ENCODE results near the gene SS18L1. TPM values are rescaled to one million over a fixed set of nuclear protein-coding genes. Genes with fewer than 3 reads are reported as not detected.

SS18L1 gene
- total RNA-seq, 2 experiments from 2014 or later, result 19.5 to 23.0 TPM

DNA sequence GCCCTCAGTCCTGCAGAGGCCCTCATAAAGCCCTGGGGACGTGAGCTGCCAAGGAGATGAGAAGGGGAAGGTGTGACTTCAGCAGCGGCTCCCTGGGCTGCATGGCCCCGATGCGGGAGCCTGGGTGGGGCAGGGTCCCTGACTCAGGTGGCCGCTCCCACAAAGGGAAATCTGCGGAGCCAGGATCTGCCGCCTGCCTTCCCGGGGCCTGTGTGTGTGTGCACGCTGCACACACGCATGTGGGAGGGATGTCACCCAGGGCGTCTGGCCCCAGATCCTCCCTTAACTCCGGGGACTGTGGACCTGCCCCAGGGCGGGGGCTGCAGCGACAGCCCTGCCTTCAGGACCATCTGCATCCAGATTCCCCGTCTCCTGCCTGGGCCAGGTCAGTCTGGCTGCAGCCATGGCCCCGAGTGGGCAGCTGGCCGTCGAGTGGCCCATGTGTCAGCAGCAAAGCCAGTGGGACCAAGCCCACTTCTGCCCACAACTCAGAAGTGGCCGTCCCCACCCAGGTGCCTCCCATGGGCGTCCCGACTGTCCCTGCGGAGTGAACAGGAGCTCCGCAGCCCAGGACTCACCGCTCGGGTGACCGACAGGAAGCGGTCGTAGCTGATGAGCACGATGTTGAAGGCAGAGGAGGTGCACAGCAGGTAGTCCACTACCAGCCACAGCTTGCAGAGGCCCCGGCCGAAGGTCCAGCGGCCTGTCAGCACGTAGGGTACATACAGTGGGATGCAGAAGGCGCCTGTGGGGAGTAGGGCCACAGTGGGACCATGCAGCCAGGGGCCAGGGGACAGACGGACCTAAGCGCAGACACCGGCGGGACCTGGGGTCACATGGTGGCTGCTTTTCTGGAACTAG is 74.6 kb downstream of the SS18L1 start:
- Mint-ChIP-seq H3K4me3 (no peak overlapping the region), H3K4me1 (no peaks in the 10 kb centered on the region), H3K27me3 (peaks cover 33% of the 10 kb centered on the region), H3K27ac (no peak overlapping the region), H3K36me3 (no peaks in the 10 kb centered on the region), H3K9me3 (ENCODE audit: low read depth) (no peaks in the 10 kb centered on the region)
- no peak for ATAC-seq
- CTCF ChIA-PET, result no interaction called here
- DNase-seq, result no peak

DNA sequence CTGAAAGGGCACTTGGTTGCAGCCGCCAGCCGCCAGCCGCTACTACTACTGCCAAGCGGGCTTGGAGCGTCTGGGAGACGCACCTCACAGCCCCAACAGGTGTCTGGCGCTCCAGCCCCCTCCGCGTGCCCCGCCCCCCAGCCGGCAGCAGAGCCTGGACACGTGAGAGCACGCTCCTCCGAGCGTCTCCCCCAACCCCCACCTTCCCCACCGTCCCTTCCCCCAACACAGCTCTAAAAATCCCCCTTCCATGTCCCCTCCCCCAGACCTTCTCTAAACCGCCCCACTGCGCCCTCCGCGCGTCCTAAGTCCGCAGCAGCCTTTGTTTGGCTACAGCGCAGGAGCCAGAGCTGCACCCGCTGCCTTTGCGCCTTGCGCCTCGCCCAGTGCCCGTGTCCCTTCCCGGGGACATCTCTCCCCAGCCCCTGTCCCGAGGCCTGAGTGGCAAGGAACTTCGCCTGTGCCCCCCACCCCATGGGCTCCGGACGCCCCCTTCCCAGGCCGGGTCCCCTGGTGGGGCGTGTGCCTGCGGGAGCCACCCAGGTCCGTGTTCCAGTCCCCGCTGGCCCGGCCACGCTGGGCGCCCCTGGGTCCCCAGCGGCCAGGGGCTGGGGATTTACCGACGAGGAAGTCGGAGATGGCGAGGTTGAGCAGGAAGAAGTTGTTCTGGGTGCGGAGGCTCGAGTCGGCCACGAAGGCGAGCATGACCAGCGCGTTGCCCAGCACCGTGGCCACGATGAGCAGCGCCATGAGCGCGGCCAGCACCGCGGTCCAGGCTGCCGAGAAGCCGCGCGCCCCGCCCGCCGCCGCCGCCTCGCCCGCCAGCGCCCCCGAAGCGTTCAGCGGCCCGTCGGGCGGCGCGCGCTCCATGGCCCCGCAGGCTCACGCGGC is 75.8 kb downstream of the SS18L1 start:
- no peak for DNase-seq
- CTCF ChIA-PET, result no interaction called here
- Mint-ChIP-seq H3K36me3 (no peaks in the 10 kb centered on the region), H3K27me3 (peaks cover 33% of the 10 kb centered on the region), H3K9me3 (ENCODE audit: low read depth) (no peaks in the 10 kb centered on the region), H3K27ac (no peak overlapping the region), H3K4me1 (no peaks in the 10 kb centered on the region), H3K4me3 (no peak overlapping the region)
- ATAC-seq, result peak; percentile 32

DNA sequence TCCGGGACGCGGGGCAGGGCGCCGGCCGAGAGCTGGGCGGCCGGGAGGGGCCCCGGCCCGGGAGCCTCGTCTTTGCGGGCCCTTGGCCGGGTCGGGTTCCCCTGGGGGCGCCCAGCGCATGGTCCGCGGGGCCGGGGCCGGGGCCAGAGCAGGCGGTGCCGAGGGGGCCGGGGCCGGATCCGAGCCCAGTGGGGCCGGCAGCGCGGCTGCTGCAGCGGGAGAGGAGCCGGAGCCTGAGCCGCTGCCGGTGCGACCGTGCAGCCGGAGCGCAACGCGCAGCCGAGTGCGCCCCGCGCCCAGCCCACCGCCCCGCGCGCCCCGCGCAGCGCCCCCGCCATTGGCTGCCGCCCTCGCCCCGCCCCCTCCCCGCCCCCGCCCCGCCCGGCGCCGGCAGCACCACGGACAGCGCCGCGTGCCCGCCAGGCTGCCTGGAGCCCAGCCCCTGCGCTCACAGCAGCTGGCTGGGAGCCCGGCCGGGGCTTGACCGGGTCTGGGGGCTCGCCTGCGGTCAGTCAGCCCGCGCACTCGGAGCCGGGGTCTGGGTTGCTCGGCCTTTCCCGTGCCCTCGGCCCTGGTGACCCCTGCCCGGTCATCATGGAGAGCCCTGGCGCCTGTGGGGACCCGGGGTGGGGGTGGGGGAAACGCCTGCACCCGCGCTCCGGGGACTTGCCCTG is 76.6 kb downstream of the SS18L1 start, which contains the start of gene HRH3:
Gene HRH3 (minus strand): TSS at position 287 of the 674 bp plus-strand sequence. CDS start 308 bp downstream, outside the sequence.
- DNase-seq, result no peak
- peaks cover 33% of the 10 kb centered on the region for H3K27me3 Mint-ChIP-seq
- H3K4me1 Mint-ChIP-seq, result no peaks in the 10 kb centered on the region
- H3K4me3 Mint-ChIP-seq, result no peak within 1 kb of the TSS
- H3K9me3 Mint-ChIP-seq (ENCODE audit: low read depth), result no peaks in the 10 kb centered on the region
- peak; percentile 83 for ATAC-seq
- no peaks in the 10 kb centered on the region for H3K36me3 Mint-ChIP-seq
- no peak within 1 kb of the TSS for H3K27ac Mint-ChIP-seq
- CTCF ChIA-PET, result no interaction called here

DNA sequence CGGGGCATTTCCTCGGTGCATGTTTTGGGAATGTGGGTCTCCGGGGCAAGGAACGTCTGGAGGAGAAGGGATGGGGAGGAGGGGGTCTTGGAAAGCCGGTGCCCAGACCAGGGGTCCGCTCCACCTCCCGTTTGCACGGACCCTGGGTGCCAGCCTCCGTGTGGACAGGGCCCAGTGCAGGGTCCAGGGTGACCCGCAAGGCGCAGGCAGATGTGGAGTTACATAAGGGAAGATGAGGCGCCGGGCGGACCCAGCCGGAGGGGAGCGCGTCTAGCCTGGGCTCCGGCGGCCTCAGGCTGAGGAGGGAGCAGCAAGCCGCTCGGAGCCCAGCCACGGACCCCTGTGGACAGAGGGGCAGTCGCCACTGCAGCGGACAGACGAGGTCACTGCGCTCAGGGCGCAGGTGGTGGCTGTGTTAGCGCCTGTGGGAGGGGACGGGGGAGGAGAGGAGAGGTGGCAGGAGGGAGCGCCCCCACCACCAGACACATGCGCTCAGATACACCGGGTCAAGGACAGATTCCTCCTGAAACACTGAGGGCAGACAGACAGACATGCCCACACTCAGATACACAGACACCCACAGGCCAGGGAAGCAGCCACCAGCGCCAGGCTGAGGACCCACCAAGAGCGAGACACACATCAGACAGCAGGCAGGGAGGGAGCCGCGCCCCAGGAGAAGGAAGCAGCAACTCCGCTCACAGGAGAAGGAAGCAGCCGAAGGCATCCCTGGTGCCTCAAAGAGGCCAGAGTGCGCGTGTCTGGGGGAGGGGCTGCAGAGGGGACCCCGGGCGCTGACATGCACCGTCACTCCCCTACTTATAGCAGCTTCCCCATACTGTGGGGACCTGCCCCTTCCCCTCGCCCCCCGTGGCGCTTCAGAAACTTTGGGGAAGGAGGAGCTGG is 77.3 kb downstream of the SS18L1 start:
- no peak for DNase-seq
- no peak for ATAC-seq
- Mint-ChIP-seq H3K36me3 (no peaks in the 10 kb centered on the region), H3K9me3 (ENCODE audit: low read depth) (no peaks in the 10 kb centered on the region), H3K27ac (no peak overlapping the region), H3K4me3 (no peak overlapping the region), H3K4me1 (no peaks in the 10 kb centered on the region), H3K27me3 (peaks cover 33% of the 10 kb centered on the region)
- CTCF ChIA-PET, result no interaction called here

DNA sequence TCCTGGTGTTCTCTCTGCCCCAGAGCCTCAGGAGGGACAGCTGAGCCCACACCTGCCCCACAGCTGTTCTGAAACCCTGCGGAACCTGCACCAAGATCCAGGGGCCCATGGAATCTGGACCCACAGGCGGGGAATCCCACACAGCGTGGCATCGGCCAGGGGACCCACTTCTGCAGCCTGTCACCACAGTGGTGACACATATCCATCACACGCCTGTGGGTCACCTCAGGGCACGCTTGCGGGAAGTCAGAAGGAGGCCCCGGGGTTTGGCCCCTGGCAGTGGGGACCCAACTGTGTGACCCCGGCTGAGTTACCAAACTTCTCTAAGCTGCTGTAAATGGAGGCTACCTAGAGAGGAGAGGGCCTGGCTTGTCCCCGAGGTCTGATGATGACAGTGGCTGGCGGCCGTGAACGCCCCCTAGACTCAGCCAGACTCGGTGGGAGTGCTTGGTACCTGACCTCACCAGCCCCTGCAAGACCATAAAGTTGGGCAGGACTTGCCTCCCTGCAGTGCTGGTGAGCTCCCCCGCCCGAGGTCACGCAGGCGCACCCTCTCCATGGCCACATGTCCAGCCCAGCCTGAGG is 78.8 kb downstream of the SS18L1 start:
- CTCF ChIA-PET, result no interaction called here
- H3K9me3 Mint-ChIP-seq (ENCODE audit: low read depth), result no peaks in the 10 kb centered on the region
- H3K27ac Mint-ChIP-seq, result no peak overlapping the region
- no peaks in the 10 kb centered on the region for H3K4me1 Mint-ChIP-seq
- no peak for ATAC-seq
- DNase-seq, result no peak
- H3K4me3 Mint-ChIP-seq, result no peak overlapping the region
- peaks cover 33% of the 10 kb centered on the region for H3K27me3 Mint-ChIP-seq
- H3K36me3 Mint-ChIP-seq, result no peaks in the 10 kb centered on the region

DNA sequence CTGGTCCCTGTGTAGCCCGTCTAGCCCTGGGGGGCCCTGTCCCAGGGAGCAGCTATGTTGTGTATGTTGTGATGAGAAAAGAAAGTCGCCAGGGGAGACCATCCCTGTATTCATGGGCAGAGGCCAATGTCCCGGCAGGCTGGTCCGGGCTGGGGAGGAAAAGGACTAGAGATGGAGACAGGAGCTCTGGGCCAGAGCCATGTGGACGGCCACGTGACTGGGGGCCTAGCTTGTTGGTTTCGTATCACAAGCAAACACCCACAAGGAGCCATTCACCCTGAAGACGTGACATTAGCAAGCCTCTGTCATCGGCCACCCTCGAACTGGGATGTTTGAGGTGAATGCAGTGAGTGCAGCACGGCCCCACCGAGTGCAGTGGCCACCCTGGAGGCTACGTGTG is 79.4 kb downstream of the SS18L1 start:
- no peaks in the 10 kb centered on the region for H3K36me3 Mint-ChIP-seq
- H3K27ac Mint-ChIP-seq, result no peak overlapping the region
- H3K27me3 Mint-ChIP-seq, result peaks cover 28% of the 10 kb centered on the region
- DNase-seq (no peak), ATAC-seq (no peak)
- CTCF ChIA-PET, result no interaction called here
- H3K4me3 Mint-ChIP-seq, result no peak overlapping the region
- no peaks in the 10 kb centered on the region for H3K9me3 Mint-ChIP-seq (ENCODE audit: low read depth)
- H3K4me1 Mint-ChIP-seq, result no peaks in the 10 kb centered on the region

DNA sequence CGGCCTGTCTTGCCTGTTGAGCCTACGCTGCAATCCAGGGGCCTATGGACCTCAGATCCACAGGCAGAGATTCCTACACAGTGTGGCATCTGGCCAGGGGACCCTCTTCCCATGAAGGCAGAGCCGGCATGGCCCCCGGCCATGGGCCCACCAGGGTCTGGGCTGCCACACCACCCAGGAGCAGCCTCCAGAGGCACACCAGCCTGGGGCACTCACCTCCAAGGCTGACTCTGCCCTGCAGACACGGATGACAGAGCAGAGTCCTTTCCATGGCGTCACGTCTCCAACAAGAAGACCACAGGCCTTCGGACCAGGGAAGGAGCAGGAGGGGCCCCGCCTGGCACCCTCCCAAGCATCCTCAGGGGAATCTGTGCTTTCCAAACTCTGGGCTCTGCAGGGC is 80.0 kb downstream of the SS18L1 start:
- peaks cover 24% of the 10 kb centered on the region for H3K27me3 Mint-ChIP-seq
- ATAC-seq (no peak), DNase-seq (no peak)
- H3K36me3 Mint-ChIP-seq, result no peaks in the 10 kb centered on the region
- no peak overlapping the region for H3K27ac Mint-ChIP-seq
- no peaks in the 10 kb centered on the region for H3K9me3 Mint-ChIP-seq (ENCODE audit: low read depth)
- CTCF ChIA-PET, result no interaction called here
- H3K4me1 Mint-ChIP-seq, result no peaks in the 10 kb centered on the region
- no peak overlapping the region for H3K4me3 Mint-ChIP-seq

DNA sequence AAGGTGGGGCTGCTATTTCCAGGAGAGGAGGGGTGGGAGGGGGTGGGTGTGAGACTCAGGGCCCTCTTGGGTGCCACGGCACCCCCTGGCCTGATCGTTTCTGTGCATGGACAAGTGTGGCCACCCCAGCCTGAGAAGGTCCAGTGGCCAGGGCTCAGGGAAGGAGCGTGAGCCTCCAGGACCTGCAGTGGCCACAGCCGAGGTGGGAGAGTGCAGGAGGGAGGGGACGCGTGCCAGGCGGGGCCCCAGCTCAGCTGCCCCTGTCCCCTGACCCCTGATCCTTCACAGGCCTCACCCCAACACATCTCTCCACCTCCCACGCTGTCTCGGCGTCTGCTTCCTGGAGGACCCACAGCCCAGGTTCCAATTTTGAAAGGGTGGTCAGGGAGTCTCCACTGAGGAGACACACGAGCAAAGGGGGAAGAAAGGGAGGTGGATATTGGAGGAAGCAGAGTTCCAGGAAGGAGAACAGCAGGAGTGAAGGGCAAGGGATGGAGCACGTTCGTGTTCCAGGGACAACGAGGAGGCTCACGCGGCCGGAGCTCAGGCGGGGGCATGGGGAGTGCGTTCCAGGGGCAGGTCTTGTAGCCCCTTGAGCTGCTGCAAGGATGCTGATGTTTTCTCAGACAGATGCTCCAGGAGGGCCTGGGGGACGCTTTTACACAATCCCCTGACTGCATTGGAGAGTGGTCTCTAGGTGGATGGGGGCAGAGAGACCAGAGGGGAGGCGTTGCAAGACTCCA is 80.7 kb downstream of the SS18L1 start:
- Mint-ChIP-seq H3K4me3 (no peak overlapping the region), H3K27me3 (peaks cover 17% of the 10 kb centered on the region), H3K27ac (no peak overlapping the region), H3K4me1 (no peaks in the 10 kb centered on the region), H3K36me3 (no peaks in the 10 kb centered on the region), H3K9me3 (ENCODE audit: low read depth) (no peaks in the 10 kb centered on the region)
- CTCF ChIA-PET, result no interaction called here
- ATAC-seq (no peak), DNase-seq (no peak)

DNA sequence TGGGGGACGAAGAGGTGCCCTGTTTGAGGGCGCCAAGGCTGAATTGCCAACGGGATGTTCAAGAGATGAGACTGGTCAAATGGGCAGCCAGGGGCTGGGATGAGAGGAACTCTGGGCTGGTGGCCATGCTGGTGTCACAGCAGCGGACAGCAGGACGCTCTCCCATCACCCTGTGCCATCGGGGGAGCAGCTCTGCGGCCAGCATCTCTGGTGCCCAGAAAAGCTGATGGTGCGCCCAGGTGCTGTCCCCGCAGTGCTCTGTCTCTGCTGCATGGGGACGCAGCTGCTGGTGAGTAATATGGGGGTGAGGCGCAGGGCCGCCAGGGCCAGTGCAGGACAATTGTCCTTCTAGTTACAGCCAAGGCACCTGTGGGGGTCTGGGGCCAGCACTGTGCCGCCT is 81.5 kb downstream of the SS18L1 start:
- Mint-ChIP-seq H3K27ac (no peak overlapping the region), H3K27me3 (peaks cover 16% of the 10 kb centered on the region), H3K4me1 (no peaks in the 10 kb centered on the region), H3K4me3 (no peak overlapping the region), H3K9me3 (ENCODE audit: low read depth) (no peaks in the 10 kb centered on the region), H3K36me3 (no peaks in the 10 kb centered on the region)
- no peak for DNase-seq
- ATAC-seq, result no peak
- CTCF ChIA-PET, result no interaction called here

DNA sequence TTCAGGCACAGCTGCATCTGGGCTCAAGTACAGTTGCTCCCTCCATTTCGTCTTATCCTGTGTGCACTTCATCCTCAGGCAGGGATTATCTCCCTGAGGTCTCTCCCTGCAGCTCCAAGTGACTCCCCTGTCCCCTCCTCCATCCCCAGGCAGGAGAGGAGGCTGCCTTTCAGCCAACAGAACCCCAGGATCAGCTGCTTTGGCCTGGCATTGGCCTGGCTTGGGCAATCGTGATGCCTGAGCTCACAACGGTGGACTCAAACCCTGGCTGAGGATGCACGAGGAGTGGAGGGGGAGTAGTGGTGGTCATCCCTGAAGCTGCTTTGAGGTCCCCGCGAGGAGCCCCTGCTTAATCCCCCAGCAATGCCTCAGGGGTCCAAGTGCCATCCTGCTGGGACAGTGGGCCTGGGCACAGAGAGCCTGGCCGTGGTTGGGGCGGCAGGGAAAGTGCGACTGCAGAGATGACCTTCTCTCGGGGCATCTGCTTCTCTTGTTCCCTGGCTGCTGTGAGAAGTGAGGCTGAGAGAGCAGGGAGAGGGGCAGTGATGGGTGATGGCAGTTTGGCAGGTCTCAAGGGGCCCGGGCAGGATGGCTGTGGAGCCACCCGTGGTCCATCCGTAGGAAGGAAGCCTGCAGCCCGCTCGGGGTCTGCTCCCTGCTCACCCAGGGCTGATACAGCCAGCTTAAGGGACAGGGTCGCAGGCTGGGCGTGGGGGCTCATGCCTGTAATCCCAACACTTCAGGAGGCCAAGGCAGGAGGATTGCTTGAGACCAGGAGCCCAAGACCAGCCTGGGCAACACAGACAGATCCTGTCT is 82.5 kb downstream of the SS18L1 start:
- Mint-ChIP-seq H3K36me3 (no peaks in the 10 kb centered on the region), H3K4me3 (no peak overlapping the region), H3K27me3 (peaks cover 11% of the 10 kb centered on the region), H3K27ac (no peak overlapping the region), H3K9me3 (ENCODE audit: low read depth) (no peaks in the 10 kb centered on the region), H3K4me1 (no peaks in the 10 kb centered on the region)
- CTCF ChIA-PET, result no interaction called here
- DNase-seq (no peak), ATAC-seq (no peak)

DNA sequence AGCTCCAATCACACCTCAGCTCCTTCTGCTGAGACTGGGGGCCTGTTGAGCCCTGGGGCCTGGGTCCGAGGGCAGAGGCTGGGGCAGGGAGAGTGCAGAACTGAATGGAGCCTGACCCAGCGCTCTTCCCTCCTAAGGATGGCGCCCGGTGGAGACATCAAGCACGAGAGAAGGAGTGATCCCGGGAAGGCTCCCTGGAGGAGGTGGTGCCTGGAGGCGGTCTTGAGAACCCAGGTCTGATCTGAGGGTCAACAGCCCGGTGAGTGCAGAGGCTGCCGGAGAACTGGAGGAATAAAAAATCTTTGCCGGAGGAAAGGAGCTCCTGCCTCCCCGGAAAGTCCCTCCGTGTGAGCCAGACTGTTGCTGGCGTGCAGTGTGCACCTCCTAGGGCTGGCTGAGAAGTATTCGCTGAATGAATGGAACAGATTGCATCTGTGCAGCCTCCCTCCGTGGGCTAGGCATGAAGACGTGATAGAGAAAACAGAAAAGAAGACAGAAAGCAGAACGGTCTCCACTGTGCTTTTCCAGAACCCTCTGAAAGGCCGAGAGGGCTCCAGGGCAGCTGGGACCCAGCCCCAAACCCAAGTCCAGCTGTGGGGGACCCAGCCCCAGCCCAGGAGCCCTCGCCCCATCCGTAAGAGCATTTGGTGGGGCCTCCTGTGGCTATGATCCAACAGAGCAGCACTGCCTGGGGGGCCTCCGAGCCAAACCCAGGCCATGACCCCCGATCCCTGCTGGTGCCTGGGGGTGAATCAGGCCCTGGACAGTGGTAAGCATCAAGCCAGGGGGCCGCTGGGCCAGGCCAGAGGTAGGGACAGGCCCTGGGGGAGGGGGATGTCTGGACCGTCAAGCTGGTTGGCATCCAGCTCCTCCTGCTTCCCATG is 83.4 kb downstream of the SS18L1 start:
- peaks cover 4% of the 10 kb centered on the region for H3K27me3 Mint-ChIP-seq
- ATAC-seq (no peak), DNase-seq (no peak)
- no peak overlapping the region for H3K4me3 Mint-ChIP-seq
- no peaks in the 10 kb centered on the region for H3K9me3 Mint-ChIP-seq (ENCODE audit: low read depth)
- no peak overlapping the region for H3K27ac Mint-ChIP-seq
- CTCF ChIA-PET, result no interaction called here
- H3K36me3 Mint-ChIP-seq, result no peaks in the 10 kb centered on the region
- H3K4me1 Mint-ChIP-seq, result no peaks in the 10 kb centered on the region
